Heart left ventricle (tissue), 13 donors: ENCODE measurements around the gene CDH23.

Experiments used
- POLR2A ChIP-seq, 2 donors: fragments of 450-650 bp; IDR thresholded peaks; one replicate each; pipeline ENCODE4 v1.6.1; 2017; ENCODE audit warnings: antibody characterized with exemption in 2 of 2, mild to moderate bottlenecking in 2 of 2, moderate library complexity in 2 of 2
- TF ChIP-seq, protein P1 (sequence below), 12 donors: fragments of 200-600 bp; sonication (generic) in 4 of 12; IDR thresholded peaks; one replicate each; pipeline versions ENCODE4 v1.5.0 to v1.8.0; 2018 to 2022; ENCODE audit warnings: antibody characterized with exemption in 12 of 12, mild to moderate bottlenecking in 5 of 12
- donor health status: ischemic (EF 13 %, LVEDD 7.1; RV severe dilation, severe dysfunction).
- donor health status: DM: no; HTN: yes; CAD: no.
- donor health status: DM: no; HTN: no; CAD: no.
- donor health status: ischemic (EF 25% LVEDD 6.9; RV normal size, moderate dysfunction).
- donor health status: ischemic (EF 25% LVEDD 5.7; RV mildly dilated, moderate dysfunction).
- donor health status: ischemic (EF 35%, LVEDD 5.7; RV mildly dilated, moderate dysfunction).
- donor health status: nonischemic (EF 11% LVEDD 7.7; RV severe dilation, severe dysfunction).
- donor health status: DM: yes; HTN: yes; CAD: no.
- donor health status: PGD.
- donor health status: ischemic (EF 29% LVEDD 5.4; RV normal size, mild dysfunction).
- donor health status: nonischemic (EF 23%, LVEDD 6.1; RV moderate dilation, normal function).

DNA sequence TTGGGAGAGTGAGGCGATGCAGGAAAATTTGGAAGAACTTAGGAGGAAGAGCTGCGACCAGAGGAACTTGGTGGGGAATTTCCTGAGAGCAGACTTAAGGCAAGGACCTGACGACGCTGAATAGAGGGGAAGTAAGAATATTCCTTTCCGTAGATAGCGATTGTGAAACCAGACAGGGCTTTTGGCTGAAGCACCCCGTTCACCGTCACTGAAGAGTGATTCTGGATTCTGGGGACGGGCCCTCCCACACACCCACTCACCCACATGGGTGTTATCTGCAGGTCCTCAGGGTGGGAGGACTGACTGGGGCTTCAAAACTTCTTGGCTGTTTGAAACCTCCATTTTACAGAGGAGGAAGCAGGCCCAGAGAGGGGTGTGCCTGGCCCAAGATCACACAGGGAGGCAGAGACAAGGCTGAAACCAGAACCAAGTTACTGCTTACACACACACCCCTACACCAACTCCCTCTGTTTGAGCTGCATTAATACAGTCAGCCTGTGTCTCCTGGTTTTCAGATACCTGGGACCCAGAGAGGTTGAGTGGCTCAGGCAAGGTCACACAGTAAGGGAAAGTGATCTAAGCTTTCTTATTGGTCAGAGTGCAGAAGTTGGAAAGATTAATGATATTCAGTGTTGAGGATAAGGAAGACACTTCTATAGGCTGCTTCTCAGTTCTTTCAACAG lies 37.2 kb upstream of the CDH23 start:
- TF ChIP-seq, protein P1, sequence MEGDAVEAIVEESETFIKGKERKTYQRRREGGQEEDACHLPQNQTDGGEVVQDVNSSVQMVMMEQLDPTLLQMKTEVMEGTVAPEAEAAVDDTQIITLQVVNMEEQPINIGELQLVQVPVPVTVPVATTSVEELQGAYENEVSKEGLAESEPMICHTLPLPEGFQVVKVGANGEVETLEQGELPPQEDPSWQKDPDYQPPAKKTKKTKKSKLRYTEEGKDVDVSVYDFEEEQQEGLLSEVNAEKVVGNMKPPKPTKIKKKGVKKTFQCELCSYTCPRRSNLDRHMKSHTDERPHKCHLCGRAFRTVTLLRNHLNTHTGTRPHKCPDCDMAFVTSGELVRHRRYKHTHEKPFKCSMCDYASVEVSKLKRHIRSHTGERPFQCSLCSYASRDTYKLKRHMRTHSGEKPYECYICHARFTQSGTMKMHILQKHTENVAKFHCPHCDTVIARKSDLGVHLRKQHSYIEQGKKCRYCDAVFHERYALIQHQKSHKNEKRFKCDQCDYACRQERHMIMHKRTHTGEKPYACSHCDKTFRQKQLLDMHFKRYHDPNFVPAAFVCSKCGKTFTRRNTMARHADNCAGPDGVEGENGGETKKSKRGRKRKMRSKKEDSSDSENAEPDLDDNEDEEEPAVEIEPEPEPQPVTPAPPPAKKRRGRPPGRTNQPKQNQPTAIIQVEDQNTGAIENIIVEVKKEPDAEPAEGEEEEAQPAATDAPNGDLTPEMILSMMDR (IDR thresholded peaks at IDR 0.05), result no peak
- TF ChIP-seq POLR2A (IDR thresholded peaks at IDR 0.05), result no peak
